OCI-M1 (cell line): ENCODE data around the gene NME5.
A peak's percentile ranks its signal among the peaks of the same experiment; 100 is the strongest.
"Not testable (repeated sequence)": the region's sequence is repeated elsewhere in the genome, so short reads cannot be mapped to it uniquely, and the experiment has no call there.

Source experiments
- DNase-seq: peaks from one replicate; lab custom pipeline; 2025; lab: John Stamatoyannopoulos, UW

Gene NME5

GRCh38 chr5:138138949-138139780, at the start of gene NME5:
NME5 (minus strand) TSS chr5:138139428; CDS start chr5:138138780, 648 bp downstream.
- no peak for DNase-seq

GRCh38 chr5:138188626-138189025, 49.4 kb upstream of the NME5 start:
- DNase-seq: no peak

GRCh38 chr5:138186002-138186447, 46.8 kb upstream of the NME5 start:
- DNase-seq: peak; percentile 95

DNA sequence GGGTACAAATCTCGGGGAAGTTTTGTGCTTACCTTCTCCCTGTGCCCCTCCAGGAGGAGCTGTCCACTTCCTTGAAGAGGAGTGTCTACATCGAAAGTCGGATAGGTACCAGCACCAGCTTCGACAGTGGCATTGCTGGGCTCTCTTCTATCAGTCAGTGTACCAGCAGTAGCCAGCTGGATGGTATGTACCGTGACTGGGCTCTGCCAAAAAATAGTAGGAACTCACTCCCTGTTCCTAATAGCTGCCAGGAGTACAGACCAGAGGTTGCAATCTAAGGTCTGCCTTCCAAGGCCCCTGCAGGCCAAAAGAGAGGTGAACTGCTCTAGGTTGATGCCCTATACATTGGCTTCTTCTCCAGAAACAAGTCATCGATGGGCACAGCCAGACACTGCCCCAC, 43.6 kb upstream of the NME5 start:
- no peak for DNase-seq

GRCh38 chr5:138180841-138181240, 41.6 kb upstream of the NME5 start:
- DNase-seq: no peak

DNA sequence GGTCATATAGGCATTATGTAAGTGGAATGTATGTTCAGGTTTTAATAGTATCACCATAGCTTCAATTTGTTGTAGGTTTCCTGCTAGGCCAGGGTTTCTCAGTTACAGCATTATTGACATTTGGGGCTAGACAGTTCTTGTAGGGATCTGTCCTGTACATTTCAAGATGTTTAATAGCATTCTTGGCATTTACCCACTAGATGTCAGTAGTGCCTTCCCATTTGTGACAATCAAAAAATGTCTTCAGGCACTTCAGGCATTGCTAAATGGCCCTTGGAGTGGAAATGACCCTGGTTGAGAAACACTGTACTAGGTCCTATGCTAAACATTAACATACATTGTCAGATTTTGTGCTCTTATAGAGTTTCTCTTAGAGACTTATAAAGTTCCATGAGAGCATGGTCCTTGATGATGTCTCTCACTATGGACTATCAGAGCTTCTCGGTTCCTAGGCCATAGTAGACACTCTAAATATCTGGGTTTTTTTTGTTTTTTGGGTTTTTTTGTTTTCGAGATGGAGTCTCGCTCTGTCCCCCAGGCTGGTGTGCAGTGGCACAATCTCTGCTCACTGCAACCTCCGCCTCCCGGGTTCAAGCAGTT, 41.1 kb upstream of the NME5 start:
- peak; percentile 90 for DNase-seq

- peak; percentile 59 for DNase-seq
These were observed 40.1 kb upstream of the NME5 start for GRCh38 chr5:138179277-138179857.

DNA sequence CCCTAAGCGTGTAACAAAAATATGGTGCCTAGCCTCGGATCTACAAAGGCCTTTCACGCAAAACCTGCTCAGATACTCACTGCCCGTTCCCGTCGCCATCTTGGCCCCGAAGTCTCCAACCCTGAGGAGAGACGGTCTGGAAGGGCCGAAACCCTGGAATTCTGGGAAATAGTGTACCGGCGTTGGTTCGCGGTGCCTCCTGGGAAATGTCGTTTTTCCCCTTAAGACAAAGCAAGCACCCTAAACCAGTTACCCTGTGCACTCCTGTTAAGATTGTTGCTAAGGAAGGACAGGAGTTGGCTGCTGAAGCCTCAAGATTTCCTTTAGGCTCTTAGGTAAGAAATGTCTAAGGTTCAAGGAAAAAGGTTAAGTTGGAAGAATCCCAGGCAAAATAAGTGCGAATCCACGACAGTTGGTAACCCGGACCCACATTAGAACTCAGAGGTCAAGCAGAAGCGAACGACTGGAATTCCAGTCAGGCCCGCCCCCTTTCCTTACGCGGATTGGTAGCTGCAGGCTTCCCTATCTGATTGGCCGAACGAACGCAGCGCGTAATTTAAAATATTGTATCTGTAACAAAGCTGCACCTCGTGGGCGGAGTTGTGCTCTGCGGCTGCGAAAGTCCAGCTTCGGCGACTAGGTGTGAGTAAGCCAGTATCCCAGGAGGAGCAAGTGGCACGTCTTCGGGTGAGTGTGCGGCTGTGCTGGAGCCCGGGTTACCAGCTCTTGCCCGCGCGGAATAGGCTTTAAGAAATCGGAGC, 39.5 kb upstream of the NME5 start, which contains the start of the genes BRD8 and KIF20A:
BRD8 (minus strand) TSS at position 115 of the 761 bp plus-strand sequence; CDS start at position 99, 16 bp downstream.
KIF20A (plus strand) TSS at position 597 of the 761 bp plus-strand sequence. CDS start 569 bp downstream, outside the sequence.
- DNase-seq: peak; percentile 98

DNA sequence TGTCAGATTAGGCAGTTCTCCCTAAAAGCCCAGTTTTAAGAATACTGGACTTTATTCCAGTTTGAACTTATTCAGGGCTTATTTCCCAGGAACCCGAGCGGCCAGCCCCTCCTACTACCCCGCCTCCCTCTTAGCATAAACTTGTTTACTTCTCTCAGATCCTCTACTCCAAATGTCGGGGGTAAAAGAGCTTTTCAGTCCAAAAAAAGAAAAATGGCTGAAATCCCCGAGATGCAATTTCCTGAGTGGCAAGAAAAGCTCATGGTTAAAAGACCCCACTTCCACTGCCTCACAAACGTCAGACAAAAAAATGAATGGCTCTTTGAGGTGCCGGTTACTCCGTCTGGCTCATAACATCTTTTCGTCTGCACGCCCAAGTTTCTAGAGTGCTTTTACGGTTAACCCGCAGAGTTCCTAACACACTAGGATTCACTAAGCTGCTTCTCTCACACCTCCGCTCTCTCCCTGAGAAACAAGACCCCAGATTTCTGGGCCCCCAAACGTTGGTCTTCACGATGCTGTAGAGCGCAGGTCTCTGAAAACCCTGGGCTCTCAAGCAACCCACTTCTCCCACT, 38.8 kb upstream of the NME5 start:
- DNase-seq: peak; percentile 67

- DNase-seq: no peak
These were observed 31.1 kb upstream of the NME5 start for GRCh38 chr5:138170299-138170698.

GRCh38 chr5:138169124-138169523, 29.9 kb upstream of the NME5 start:
- no peak for DNase-seq

- DNase-seq: no peak
These were observed 24.5 kb upstream of the NME5 start for GRCh38 chr5:138163721-138164120.

- DNase-seq: no peak
These were observed 21.5 kb upstream of the NME5 start for GRCh38 chr5:138160706-138161105.

- no peak for DNase-seq
These were observed 20.4 kb upstream of the NME5 start for GRCh38 chr5:138159666-138160065.

GRCh38 chr5:138157626-138158025, 18.4 kb upstream of the NME5 start:
- DNase-seq: no peak

- not testable (repeated sequence) for DNase-seq
These were observed 16.7 kb upstream of the NME5 start for GRCh38 chr5:138155977-138156376.

GRCh38 chr5:138149530-138149929, 10.3 kb upstream of the NME5 start:
- no peak for DNase-seq

- no peak for DNase-seq
These were observed 9.6 kb upstream of the NME5 start for GRCh38 chr5:138148811-138149210.

DNA sequence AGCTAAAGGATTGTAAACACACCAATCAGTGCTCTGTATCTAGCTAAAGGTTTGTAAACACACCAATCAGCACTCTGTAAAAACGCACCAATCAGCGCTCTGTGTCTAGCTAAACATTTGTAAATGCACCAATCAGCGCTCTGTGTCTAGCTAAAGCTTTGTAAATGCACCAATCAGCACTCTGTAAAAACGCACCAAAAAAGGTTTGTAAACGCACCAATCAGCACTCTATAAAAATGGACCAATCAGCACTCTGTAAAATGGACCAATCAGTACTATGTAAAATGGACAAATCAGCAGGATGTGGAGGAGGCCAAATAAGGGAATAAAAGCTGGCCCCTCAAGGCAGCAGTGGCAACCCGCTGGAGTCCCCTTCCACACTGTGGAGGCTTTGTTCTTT, 4.3 kb upstream of the NME5 start:
- DNase-seq: not testable (repeated sequence)

DNA sequence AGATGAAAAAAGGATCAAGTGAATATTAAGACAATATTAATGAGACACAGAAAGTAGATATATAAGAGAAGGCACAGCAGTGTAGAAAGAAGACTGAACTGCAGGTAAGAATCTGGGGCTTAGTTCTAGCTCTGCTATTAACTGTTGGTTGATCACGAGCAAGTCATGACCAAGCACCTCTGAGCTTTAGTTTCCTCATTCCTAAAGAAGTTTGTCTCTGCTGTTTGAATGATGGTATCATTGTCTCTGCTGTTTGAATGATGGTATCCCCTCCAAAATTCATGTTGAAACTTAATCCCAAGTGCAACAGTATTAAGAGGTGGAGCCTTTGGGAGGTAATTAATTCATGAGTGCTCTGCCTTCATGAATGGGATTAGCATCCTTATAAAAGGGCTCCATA, 2.5 kb upstream of the NME5 start:
- no peak for DNase-seq

DNA sequence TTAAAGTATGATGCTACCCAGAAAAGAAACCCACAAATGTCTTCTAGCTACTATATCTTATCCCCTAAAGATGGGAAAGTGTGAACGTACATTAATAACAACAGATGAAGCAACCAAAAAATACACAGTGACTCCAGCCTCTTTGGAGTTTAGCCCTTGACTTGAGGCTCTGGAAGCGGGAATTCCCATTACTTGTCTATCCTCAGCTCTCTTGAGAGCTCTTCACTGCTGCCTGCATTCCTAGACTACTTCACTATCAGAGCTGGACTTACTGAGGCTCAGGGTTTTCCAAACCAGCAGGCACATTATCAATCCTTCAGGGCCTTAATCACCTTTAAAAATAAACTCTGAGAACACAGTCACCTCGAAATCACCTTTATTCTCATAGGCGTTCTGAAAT, 1.0 kb upstream of the NME5 start:
- DNase-seq: no peak

GRCh38 chr5:138139781-138140090, 508 bp upstream of the NME5 start:
- peak; percentile 76 for DNase-seq
